Glutamatergic neuron (in vitro differentiated cells): ENCODE measurements around the gene TAF11. TPM values are rescaled to one million over a fixed set of nuclear protein-coding genes. Genes with fewer than 3 reads are reported as not detected.

ENCODE experiments used
- DNase-seq: peaks from one replicate; pipeline ENCODE4 v3.0.0; 2022
- H3K27ac Mint-ChIP-seq: one replicate; pipeline ENCODE4 v1.8.0; 2020; ENCODE audit warnings: mild to moderate bottlenecking, mixed read lengths, inconsistent platforms; ENCODE audit not compliant: unreplicated experiment
- H3K27me3 Mint-ChIP-seq: one replicate; pipeline ENCODE4 v1.8.0; 2020; ENCODE audit warnings: mild to moderate bottlenecking, moderate library complexity, mixed read lengths, inconsistent platforms; ENCODE audit not compliant: unreplicated experiment
- H3K36me3 Mint-ChIP-seq: one replicate; pipeline ENCODE4 v1.8.0; 2020; ENCODE audit warnings: mild to moderate bottlenecking, mixed read lengths, inconsistent platforms; ENCODE audit not compliant: unreplicated experiment
- H3K4me1 Mint-ChIP-seq: one replicate; pipeline ENCODE4 v1.8.0; 2020; ENCODE audit warnings: mild to moderate bottlenecking, low read depth, mixed read lengths, inconsistent platforms; ENCODE audit not compliant: unreplicated experiment
- H3K4me3 Mint-ChIP-seq: one replicate; pipeline ENCODE4 v1.8.0; 2020; ENCODE audit warnings: mild to moderate bottlenecking, mixed read lengths, inconsistent platforms; ENCODE audit not compliant: unreplicated experiment
- H3K9me3 Mint-ChIP-seq: one replicate; pipeline ENCODE4 v1.8.0; 2020; ENCODE audit warnings: mild to moderate bottlenecking, moderate library complexity, mixed read lengths, inconsistent platforms; ENCODE audit not compliant: unreplicated experiment
- CTCF ChIP-seq: fragments of 200-600 bp; sonication (generic); IDR thresholded peaks from one replicate; pipeline ENCODE4 v1.5.0; 2021; ENCODE audit not compliant: partially characterized antibody, unreplicated experiment
- total RNA-seq: library from RNA; stranded (reverse); fragmentation: NEBNext Ultra II Directional; extraction: Animal tissue kit (Norgen Biotek cat#: 25700); gene quantifications from one replicate; pipeline ENCODE4 v1.2.1, GENCODE V29; 2021; ENCODE audit not compliant: unreplicated experiment

The TAF11 gene
- total RNA-seq, 1 donor from 2014 or later: 48.5 TPM

DNA sequence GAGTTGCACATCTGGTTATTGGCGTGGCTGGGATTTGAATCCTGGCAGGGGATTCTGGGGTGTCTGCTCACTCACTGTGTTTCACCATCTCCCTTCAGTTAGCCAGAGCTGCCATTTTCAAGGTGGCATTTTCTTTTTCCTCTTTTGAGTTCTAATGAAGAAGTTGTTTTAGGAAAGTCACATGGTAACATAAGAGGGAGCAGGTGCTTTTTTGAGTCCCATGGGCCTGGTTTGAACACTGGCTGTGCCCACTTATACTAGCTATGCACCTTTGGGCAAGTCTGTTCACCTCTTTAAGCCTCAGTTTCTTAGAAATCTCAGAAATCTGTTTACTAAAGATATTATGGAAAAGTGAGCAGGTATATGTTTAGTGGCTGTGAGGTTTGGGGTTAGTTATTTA, 40.9 kb upstream of the TAF11 start:
- Mint-ChIP-seq H3K36me3 (no peaks in the 10 kb centered on the region), H3K27ac (no peak overlapping the region), H3K27me3 (no peaks in the 10 kb centered on the region), H3K4me1 (peaks cover 6% of the 10 kb centered on the region), H3K9me3 (no peaks in the 10 kb centered on the region), H3K4me3 (no peak overlapping the region)
- no peak for TF ChIP-seq CTCF
- DNase-seq: no peak

- peaks cover 6% of the 10 kb centered on the region for H3K4me1 Mint-ChIP-seq
- H3K4me3 Mint-ChIP-seq: no peak overlapping the region
- no peaks in the 10 kb centered on the region for H3K9me3 Mint-ChIP-seq
- no peak overlapping the region for H3K27ac Mint-ChIP-seq
- DNase-seq: no peak
- H3K36me3 Mint-ChIP-seq: no peaks in the 10 kb centered on the region
- H3K27me3 Mint-ChIP-seq: no peaks in the 10 kb centered on the region
- no peak for TF ChIP-seq CTCF
These were observed 40.4 kb upstream of the TAF11 start for GRCh38 chr6:34928220-34928619.

DNA sequence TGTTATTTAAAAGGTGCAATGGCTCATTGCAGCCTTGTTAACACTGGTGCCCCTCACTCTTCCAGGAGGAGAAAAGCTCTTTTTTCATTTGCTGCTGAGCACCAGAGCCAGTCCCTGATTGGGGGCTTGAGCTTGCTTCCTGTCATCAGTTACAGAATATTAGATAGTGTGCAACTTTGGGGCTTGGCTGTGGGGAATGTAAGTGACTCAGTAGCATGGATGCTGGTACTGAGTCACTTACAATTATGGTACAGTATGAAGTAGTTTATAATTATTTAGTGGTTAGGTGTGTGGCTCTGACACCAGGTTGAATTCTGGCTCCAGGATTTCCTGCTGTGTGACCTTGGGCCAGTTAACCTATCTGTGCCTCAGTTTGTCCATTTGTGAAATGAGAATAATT, 38.8 kb upstream of the TAF11 start:
- H3K27ac Mint-ChIP-seq: no peak overlapping the region
- no peak for DNase-seq
- H3K4me1 Mint-ChIP-seq: peaks cover 6% of the 10 kb centered on the region
- H3K27me3 Mint-ChIP-seq: no peaks in the 10 kb centered on the region
- no peaks in the 10 kb centered on the region for H3K9me3 Mint-ChIP-seq
- no peaks in the 10 kb centered on the region for H3K36me3 Mint-ChIP-seq
- TF ChIP-seq CTCF: no peak
- H3K4me3 Mint-ChIP-seq: no peak overlapping the region

GRCh38 chr6:34924831-34925625, 37.2 kb upstream of the TAF11 start:
- no peak overlapping the region for H3K4me3 Mint-ChIP-seq
- no peak for DNase-seq
- H3K9me3 Mint-ChIP-seq: no peaks in the 10 kb centered on the region
- H3K27me3 Mint-ChIP-seq: peaks cover 2% of the 10 kb centered on the region
- H3K4me1 Mint-ChIP-seq: peaks cover 6% of the 10 kb centered on the region
- H3K36me3 Mint-ChIP-seq: no peaks in the 10 kb centered on the region
- H3K27ac Mint-ChIP-seq: no peak overlapping the region
- no peak for TF ChIP-seq CTCF

GRCh38 chr6:34922177-34922663, 34.4 kb upstream of the TAF11 start:
- Mint-ChIP-seq H3K4me1 (peaks cover 11% of the 10 kb centered on the region), H3K36me3 (no peaks in the 10 kb centered on the region), H3K27me3 (peaks cover 6% of the 10 kb centered on the region), H3K4me3 (no peak overlapping the region), H3K9me3 (no peaks in the 10 kb centered on the region), H3K27ac (no peak overlapping the region)
- no peak for TF ChIP-seq CTCF
- no peak for DNase-seq
